ENCODE data around the gene TGM5.

TGM5 gene

DNA sequence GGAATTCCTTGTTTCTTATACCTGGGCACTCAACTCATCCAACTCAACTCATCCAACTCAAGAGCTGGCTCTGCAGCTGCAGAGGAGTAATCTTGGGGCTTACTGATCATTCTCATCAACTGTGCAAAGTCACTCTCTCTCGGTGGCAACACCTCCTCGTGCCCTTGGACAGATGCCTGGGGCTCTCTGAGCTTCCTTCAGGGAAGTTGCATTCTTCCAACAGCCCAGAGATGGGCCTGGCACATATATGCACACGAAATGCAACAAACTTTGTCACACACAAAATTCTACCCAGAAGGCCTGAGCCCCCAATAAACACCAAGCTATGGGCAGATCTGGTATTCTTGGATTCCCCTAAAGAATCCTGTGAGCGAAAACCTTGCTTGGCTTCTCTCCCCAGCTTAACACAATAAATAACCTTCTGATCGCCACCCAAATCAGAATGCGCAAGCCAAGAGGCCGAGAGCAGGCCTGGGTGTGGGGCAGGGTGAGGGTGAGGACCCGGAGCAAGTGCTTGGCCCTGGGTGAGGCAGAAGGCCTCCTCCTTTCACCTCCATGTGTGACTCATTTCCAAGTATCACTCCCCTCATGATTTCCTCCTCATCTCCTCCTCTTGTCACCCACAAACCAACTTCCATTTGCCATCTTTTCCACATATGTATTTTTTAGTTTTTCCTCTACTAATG is 15.4 kb downstream of the TGM5 start:
- Mint-ChIP-seq H3K36me3 (ENCODE audit: insufficient read depth) (peaks cover 7% of the 10 kb centered on the region), H3K27ac (ENCODE audit: low read depth) (peak overlapping the region; percentile 76), H3K27me3 (peaks cover 9% of the 10 kb centered on the region), H3K4me1 (peaks cover 27% of the 10 kb centered on the region), H3K9me3 (no peaks in the 10 kb centered on the region), H3K4me3 (no peak overlapping the region)
- ATAC-seq (replicated peaks; ENCODE audit: extremely low read depth, poor library complexity, severe bottlenecking): no peak
- no peak for DNase-seq (ENCODE audit: low spot score in 2 of 2)

DNA sequence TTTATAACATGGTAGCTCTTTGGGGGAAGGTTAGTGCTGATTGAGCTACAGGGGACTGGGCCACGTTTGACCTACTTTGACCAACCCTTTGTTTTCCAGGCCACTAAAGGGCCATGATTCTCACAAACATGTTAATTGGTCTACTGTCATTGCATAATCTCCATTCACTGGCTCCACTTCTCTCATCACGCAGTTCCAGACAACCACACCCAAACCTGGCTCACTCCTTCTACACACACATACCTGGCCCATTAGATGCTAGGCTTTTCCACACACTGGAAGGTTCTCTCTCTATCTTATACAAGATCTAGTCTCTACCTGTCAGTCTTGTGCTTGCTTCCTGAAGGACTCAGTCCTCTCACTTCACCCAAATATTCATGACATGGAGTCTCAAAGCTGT is 15.9 kb downstream of the TGM5 start:
- no peak overlapping the region for H3K4me3 Mint-ChIP-seq
- no peak for ATAC-seq (replicated peaks; ENCODE audit: extremely low read depth, poor library complexity, severe bottlenecking)
- no peak for DNase-seq (ENCODE audit: low spot score in 2 of 2)
- peaks cover 27% of the 10 kb centered on the region for H3K4me1 Mint-ChIP-seq
- peaks cover 7% of the 10 kb centered on the region for H3K36me3 Mint-ChIP-seq (ENCODE audit: insufficient read depth)
- no peaks in the 10 kb centered on the region for H3K9me3 Mint-ChIP-seq
- peaks cover 9% of the 10 kb centered on the region for H3K27me3 Mint-ChIP-seq
- peak overlapping the region; percentile 1 for H3K27ac Mint-ChIP-seq (ENCODE audit: low read depth)

DNA sequence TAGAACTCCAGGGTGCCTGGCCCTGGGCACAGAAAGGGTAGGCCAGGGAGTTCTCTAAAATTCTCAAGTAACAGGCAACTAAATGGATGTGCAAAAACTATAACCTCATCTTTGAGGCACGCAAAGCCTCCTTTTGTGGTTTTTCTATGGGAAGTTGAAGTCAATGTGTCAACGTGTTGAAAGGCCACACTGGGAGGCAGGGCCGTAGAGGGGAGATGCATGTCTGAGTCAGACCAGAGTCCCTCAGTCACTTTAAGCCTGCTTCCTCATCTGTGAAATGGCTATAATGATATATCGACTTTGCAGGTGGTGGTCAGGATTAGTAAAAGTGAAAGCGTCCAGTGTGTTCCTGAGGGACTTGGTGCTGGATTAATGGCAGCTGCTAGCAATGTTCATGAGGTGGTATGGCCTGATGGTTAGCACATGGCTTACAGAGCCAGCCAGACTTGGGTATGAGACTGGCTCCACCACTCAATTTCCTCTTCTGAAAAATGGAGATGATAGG is 17.0 kb downstream of the TGM5 start:
- H3K4me1 Mint-ChIP-seq: peaks cover 26% of the 10 kb centered on the region
- peaks cover 7% of the 10 kb centered on the region for H3K36me3 Mint-ChIP-seq (ENCODE audit: insufficient read depth)
- ATAC-seq (replicated peaks; ENCODE audit: extremely low read depth, poor library complexity, severe bottlenecking) (no peak), DNase-seq (ENCODE audit: low spot score in 2 of 2) (no peak)
- H3K27ac Mint-ChIP-seq (ENCODE audit: low read depth): no peak overlapping the region
- no peak overlapping the region for H3K4me3 Mint-ChIP-seq
- H3K9me3 Mint-ChIP-seq: no peaks in the 10 kb centered on the region
- peaks cover 9% of the 10 kb centered on the region for H3K27me3 Mint-ChIP-seq

DNA sequence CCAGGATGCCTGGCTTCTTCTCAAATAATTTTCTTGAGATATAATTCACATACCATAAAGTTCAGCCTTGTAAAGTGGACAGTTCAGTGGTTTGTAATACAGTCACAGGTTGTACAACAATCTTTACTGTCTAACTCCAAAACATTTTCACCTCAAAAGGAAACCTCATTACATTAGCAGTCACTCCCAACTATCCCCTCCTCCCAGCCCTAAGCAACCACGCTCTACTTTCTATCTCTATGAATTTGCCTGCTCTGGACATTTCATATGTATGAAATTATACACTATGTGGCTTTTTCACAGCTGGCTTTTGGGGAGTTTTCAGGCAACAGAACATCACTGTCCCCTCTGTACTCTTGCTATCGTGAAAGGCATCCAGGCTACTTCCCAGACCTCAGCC is 17.5 kb downstream of the TGM5 start:
- no peaks in the 10 kb centered on the region for H3K9me3 Mint-ChIP-seq
- ATAC-seq (replicated peaks; ENCODE audit: extremely low read depth, poor library complexity, severe bottlenecking) (no peak), DNase-seq (ENCODE audit: low spot score in 2 of 2) (no peak)
- H3K27me3 Mint-ChIP-seq: peaks cover 9% of the 10 kb centered on the region
- H3K4me1 Mint-ChIP-seq: peaks cover 21% of the 10 kb centered on the region
- peaks cover 7% of the 10 kb centered on the region for H3K36me3 Mint-ChIP-seq (ENCODE audit: insufficient read depth)
- no peak overlapping the region for H3K27ac Mint-ChIP-seq (ENCODE audit: low read depth)
- H3K4me3 Mint-ChIP-seq: no peak overlapping the region

DNA sequence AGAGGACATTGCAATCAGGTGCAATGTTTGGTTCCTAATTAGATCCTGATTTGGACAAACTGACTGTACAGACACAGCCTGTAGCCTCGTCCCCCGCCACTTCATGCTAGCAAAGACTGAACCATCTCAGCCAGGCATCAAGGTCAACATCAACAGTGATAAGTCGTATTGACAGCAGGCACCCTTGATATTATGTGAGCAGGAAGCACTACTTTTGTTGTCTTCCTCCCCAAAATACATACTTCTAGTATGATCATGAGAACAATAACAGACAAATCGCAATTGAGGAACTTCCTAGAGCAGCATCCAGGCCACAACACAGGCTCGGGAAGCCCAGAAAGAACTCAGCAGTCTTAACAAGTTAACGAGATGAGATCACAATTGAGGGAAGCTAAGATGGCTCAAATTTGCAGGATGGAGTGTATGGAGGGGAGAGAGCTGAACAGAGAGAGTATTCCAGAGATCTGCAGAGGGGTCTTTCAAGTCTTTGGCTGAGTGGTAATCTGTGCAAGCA is 20.4 kb downstream of the TGM5 start:
- H3K27me3 Mint-ChIP-seq: no peaks in the 10 kb centered on the region
- H3K4me3 Mint-ChIP-seq: no peak overlapping the region
- H3K36me3 Mint-ChIP-seq (ENCODE audit: insufficient read depth): no peaks in the 10 kb centered on the region
- ATAC-seq (replicated peaks; ENCODE audit: extremely low read depth, poor library complexity, severe bottlenecking) (no peak), DNase-seq (ENCODE audit: low spot score in 2 of 2) (no peak)
- no peaks in the 10 kb centered on the region for H3K9me3 Mint-ChIP-seq
- peaks cover 5% of the 10 kb centered on the region for H3K4me1 Mint-ChIP-seq
- H3K27ac Mint-ChIP-seq (ENCODE audit: low read depth): no peak overlapping the region

DNA sequence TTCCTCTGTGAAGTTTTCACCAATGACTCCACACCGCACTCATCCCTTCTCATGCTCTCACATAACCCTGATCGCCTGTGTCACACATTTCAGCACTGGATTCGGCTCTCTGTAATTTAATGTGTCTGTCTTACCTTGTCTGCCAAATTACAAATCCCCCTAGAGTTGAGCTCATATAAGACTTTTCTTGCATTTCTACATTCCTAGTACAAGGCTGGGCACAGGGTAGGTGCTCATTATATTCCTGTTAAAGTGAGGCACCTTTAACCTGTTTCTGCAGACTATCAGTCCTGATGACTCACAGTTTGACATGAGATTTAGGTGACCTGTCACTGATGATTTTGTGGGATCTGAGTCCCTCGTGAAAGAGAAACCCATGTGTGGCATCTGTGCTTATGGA is 22.6 kb downstream of the TGM5 start:
- Mint-ChIP-seq H3K9me3 (no peaks in the 10 kb centered on the region), H3K27me3 (no peaks in the 10 kb centered on the region), H3K4me3 (no peak overlapping the region), H3K27ac (ENCODE audit: low read depth) (no peak overlapping the region), H3K4me1 (no peaks in the 10 kb centered on the region), H3K36me3 (ENCODE audit: insufficient read depth) (no peaks in the 10 kb centered on the region)
- no peak for ATAC-seq (replicated peaks; ENCODE audit: extremely low read depth, poor library complexity, severe bottlenecking)
- no peak for DNase-seq (ENCODE audit: low spot score in 2 of 2)

DNA sequence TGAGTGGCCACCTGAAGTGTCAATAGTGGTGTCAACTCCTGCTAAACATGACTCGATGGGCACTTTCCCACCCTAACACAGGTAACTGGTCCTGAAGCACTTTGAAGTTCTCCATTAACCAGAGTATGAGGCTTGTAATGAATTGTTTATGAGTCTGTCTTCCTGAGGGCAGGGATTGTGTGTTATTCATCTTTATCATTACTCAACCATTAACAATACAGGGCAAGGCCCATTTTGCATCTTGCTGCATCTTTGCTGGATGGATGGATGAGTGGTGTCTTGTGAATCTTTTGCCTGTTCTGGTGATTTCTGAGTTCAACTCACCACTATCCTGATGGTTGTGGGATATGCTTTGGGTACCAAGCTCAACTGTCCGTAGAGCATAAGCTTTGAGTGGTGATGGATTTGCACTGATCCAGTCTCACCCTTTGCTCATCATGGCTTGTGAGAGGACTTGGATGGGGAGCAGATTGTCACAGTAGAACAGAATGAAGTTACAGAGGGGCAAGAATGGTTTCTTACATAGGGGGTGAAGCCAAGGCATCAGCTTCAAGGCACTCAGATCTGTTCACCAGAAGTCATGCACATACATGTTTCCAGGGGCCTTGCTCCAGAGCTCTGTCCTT is 23.6 kb downstream of the TGM5 start:
- peaks cover 7% of the 10 kb centered on the region for H3K27me3 Mint-ChIP-seq
- H3K9me3 Mint-ChIP-seq: no peaks in the 10 kb centered on the region
- no peak for ATAC-seq (replicated peaks; ENCODE audit: extremely low read depth, poor library complexity, severe bottlenecking)
- H3K4me3 Mint-ChIP-seq: no peak overlapping the region
- no peak overlapping the region for H3K27ac Mint-ChIP-seq (ENCODE audit: low read depth)
- DNase-seq (ENCODE audit: low spot score in 2 of 2): no peak
- no peaks in the 10 kb centered on the region for H3K4me1 Mint-ChIP-seq
- H3K36me3 Mint-ChIP-seq (ENCODE audit: insufficient read depth): no peaks in the 10 kb centered on the region

DNA sequence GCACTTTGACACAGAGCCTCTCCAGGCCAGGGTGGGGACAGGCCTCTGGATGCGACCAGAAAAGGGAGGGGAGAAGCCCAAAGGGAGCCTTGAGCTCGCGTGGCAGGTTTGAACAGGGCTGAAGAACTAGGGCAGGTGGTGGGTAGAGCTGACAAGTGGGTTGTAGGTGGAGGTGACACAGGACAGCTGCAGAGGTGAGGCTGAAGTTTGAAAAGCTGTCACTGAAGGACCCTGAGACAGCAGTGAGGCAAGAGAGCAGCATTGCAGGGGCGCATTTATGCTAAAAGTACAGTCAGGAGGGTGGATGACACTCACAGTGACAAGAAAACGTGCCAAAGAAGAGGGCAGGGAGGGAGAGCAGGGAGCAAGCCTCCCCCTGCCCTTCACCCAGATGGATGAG is 24.1 kb downstream of the TGM5 start:
- Mint-ChIP-seq H3K4me3 (no peak overlapping the region), H3K27me3 (peaks cover 12% of the 10 kb centered on the region), H3K9me3 (no peaks in the 10 kb centered on the region), H3K27ac (ENCODE audit: low read depth) (no peak overlapping the region), H3K4me1 (no peaks in the 10 kb centered on the region), H3K36me3 (ENCODE audit: insufficient read depth) (no peaks in the 10 kb centered on the region)
- DNase-seq (ENCODE audit: low spot score in 2 of 2) (no peak), ATAC-seq (replicated peaks; ENCODE audit: extremely low read depth, poor library complexity, severe bottlenecking) (no peak)

DNA sequence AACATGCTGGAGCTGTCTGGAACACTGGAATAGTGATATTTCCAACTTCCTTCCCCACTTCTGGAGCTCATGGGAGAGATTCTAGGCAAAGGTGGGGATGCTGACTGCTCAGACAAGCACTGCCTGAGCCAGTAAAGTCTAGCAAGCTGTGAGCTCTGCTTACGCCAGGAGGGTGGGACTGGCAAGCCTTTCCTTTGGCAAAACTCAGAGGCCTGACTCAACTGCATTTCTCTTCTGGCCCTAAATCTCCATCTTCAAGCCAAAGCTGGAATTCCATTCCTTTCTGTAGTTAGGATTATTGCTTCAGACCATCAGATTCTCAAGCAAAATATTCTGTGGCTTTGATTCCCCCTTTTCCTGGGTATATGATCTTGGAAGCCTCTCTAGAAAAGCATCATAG is 25.6 kb downstream of the TGM5 start:
- H3K27me3 Mint-ChIP-seq: peaks cover 13% of the 10 kb centered on the region
- ATAC-seq (replicated peaks; ENCODE audit: extremely low read depth, poor library complexity, severe bottlenecking) (no peak), DNase-seq (ENCODE audit: low spot score in 2 of 2) (no peak)
- H3K4me3 Mint-ChIP-seq: no peak overlapping the region
- H3K4me1 Mint-ChIP-seq: no peaks in the 10 kb centered on the region
- H3K9me3 Mint-ChIP-seq: no peaks in the 10 kb centered on the region
- H3K36me3 Mint-ChIP-seq (ENCODE audit: insufficient read depth): no peaks in the 10 kb centered on the region
- H3K27ac Mint-ChIP-seq (ENCODE audit: low read depth): no peak overlapping the region

DNA sequence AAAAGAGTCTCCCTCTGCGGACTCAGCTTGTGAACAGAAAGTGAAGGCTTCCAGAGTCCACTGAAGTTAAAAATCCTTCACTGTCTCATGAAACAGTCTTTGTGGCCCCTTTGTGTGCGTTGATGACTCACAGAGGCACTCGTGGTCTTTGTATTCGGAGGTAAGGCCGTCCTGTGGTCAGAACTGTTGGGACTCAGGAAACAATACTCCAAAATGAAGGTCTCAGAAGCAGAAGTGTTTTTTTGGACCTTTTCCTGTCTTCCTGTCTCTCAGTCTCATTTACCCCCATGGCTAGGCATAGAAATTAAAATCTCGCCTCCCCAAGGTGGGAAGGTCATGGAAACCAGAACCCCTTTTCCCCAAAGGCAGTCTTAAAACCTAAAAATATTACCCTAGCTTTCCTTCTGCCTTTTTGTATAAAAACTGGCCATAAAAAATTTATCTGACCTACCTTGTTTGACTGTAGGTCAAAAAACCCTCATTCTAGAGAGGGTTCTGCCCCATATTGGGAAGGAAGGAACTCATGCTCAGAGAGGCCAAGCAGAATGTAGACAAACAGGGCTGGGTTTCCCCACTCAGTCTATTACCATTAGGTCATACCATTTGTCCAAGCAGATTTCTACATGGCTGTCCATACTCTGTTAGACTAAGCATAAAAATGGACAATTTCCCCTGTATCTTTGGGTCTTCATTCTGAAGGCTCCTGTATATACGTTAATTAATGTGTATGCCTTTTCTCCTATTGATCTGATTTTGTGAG is 26.8 kb downstream of the TGM5 start:
- no peak for ATAC-seq (replicated peaks; ENCODE audit: extremely low read depth, poor library complexity, severe bottlenecking)
- Mint-ChIP-seq H3K27ac (ENCODE audit: low read depth) (no peak overlapping the region), H3K4me3 (no peak overlapping the region), H3K4me1 (no peaks in the 10 kb centered on the region), H3K9me3 (no peaks in the 10 kb centered on the region), H3K36me3 (ENCODE audit: insufficient read depth) (no peaks in the 10 kb centered on the region), H3K27me3 (peaks cover 22% of the 10 kb centered on the region)
- DNase-seq (ENCODE audit: low spot score in 2 of 2): no peak

DNA sequence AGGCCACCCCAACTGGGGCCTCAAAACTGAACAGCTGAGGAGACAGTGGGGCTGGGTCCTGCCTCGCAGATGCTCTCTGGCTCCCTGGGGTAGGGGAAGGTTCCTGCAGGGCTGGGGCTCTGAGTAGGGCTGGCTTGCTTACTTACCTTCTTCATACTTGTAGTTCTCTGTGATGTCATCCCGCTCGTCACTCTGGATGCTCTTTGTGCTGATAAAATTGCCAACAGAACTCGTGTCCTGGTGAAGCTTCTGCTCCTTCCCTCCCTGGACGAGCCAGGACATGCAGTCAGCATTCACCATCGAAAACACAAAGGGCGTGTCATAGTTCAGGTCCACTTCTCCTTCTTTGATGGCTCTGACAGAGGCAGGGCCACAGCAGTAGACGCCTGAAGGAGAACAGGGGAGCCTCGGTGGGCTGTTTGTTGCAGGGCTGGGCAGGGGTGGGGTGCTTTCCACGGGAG is 28.0 kb downstream of the TGM5 start:
- Mint-ChIP-seq H3K4me1 (no peaks in the 10 kb centered on the region), H3K27me3 (peaks cover 28% of the 10 kb centered on the region), H3K36me3 (ENCODE audit: insufficient read depth) (no peaks in the 10 kb centered on the region), H3K9me3 (no peaks in the 10 kb centered on the region), H3K27ac (ENCODE audit: low read depth) (no peak overlapping the region), H3K4me3 (no peak overlapping the region)
- no peak for ATAC-seq (replicated peaks; ENCODE audit: extremely low read depth, poor library complexity, severe bottlenecking)
- no peak for DNase-seq (ENCODE audit: low spot score in 2 of 2)

DNA sequence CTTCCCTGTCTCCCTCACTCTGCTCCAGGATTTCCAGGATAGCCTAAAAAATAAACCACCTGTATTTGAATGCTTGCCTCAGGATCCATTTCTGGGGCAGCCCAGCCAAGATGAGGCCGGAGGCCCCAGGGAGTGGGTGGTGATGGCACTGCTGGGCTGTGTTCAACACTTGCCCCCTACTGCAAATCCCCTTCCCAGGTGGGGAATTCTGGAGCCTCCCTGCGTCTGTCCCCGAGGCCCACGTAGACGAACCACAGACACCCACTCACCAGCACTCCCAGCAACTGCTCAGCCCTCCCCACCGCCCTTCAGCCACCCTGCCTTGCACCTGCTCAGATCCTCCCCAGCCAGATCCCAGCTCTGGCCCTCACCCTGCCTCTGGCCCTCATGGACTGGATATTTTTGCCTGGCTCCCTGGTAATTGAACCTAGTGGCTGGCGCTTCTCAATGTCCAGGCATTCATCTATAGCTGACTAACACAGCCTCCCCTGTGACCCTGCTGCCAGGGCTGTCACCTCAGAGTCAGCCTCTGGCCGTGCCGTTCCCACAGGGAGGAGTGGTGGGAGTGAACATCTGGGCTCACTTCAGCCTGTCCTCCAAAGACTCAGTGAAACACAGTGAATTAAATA is 28.8 kb downstream of the TGM5 start:
- Mint-ChIP-seq H3K9me3 (no peaks in the 10 kb centered on the region), H3K4me1 (no peaks in the 10 kb centered on the region), H3K27me3 (peaks cover 28% of the 10 kb centered on the region), H3K4me3 (no peak overlapping the region), H3K36me3 (ENCODE audit: insufficient read depth) (no peaks in the 10 kb centered on the region), H3K27ac (ENCODE audit: low read depth) (no peak overlapping the region)
- no peak for DNase-seq (ENCODE audit: low spot score in 2 of 2)
- no peak for ATAC-seq (replicated peaks; ENCODE audit: extremely low read depth, poor library complexity, severe bottlenecking)
